ENCODE results near the gene CHAMP1. TPM values are rescaled to one million over a fixed set of nuclear protein-coding genes. Genes with fewer than 3 reads are reported as not detected.

Gene CHAMP1
- total and polyA plus RNA-seq, 2 of the 4 experiments (the other 2 are of a cell fraction), result 13.3 to 32.7 TPM

DNA sequence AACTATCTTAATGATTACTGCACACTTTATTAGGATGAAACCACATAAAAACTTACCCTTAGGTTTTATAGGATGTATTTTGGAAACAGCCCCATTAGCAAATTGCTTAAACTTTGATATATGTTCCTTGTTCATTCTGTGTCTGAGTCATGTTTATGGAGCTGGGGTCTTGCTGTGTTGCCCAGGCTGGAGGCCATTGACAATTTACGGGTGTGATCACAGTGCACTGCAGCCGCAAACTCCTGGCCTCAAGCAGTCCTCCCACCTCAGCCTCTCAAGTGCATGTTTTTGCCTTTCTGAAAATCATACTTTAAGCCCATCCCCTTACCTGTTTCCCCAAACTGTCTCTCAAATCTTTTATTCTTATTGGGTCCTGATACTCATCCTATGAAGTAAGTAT, 5.2 kb upstream of the CHAMP1 start:
- intact Hi-C loops (cut with micrococcal nuclease) (no loop called here), in situ Hi-C loops (cut with MboI; ENCODE audit: low sequenced_read_pairs) (no loop called here), dilution Hi-C loops (cut with HindIII; ENCODE audit: low sequenced_read_pairs, unreplicated experiment) (no loop called here)
- Histone ChIP-seq H3K23ac (ENCODE audit: low read depth, low read length) (no peak overlapping the region), H2AFZ (replicated peaks; ENCODE audit: low read length, poor library complexity) (no peak overlapping the region), H3K27ac (ENCODE audit: insufficient read depth, low read length) (no peak overlapping the region), H3K4me2 (ENCODE audit: low read depth, low read length) (no peak overlapping the region), H3K4me1 (ENCODE audit: control insufficient read depth, insufficient read depth, low read length) (peaks cover 10% of the 10 kb centered on the region), H3K9me3 (ENCODE audit: control insufficient read depth, insufficient read depth, low read length) (no peaks in the 10 kb centered on the region), H3K56ac (ENCODE audit: extremely low read depth, insufficient read depth, low read length) (no peak overlapping the region), H3K18ac (ENCODE audit: low read depth, low read length) (no peak overlapping the region), H3K9me1 (ENCODE audit: insufficient read depth, low read length) (peaks cover 3% of the 10 kb centered on the region; the same call in 1 of the 2 replicates), H2BK120ac (ENCODE audit: low read depth, low read length) (no peak overlapping the region), H3K9ac (ENCODE audit: low read depth, low read length) (no peak overlapping the region), H3K14ac (replicated peaks; ENCODE audit: low read depth, low read length) (no peak overlapping the region), H4K8ac (ENCODE audit: low read depth in 2 of 2, low read length in 2 of 2) (no peak overlapping the region), H2BK5ac (ENCODE audit: low read depth, low read length, poor library complexity, severe bottlenecking) (no peak overlapping the region), H2AK9ac (replicated peaks; ENCODE audit: low read depth, low read length, poor library complexity) (no peak overlapping the region), H3K79me1 (ENCODE audit: low read depth in 1 of 2, low read length in 2 of 2) (peaks cover 0 to 2% of the 10 kb centered on the region in 2 experiments; a peak in 2 of 4 replicates), H4K91ac (ENCODE audit: insufficient read depth, low read depth, low read length) (no peak overlapping the region), H3K36me3 (ENCODE audit: control insufficient read depth, insufficient read depth, low read length) (peaks cover 12% of the 10 kb centered on the region), H3K4me3 (ENCODE audit: insufficient read depth, low read depth, low read length) (no peak overlapping the region), H3K27me3 (ENCODE audit: control insufficient read depth, insufficient read depth, low read length) (no peaks in the 10 kb centered on the region), H2AK5ac (ENCODE audit: low read depth, low read length) (no peak overlapping the region), H4K5ac (ENCODE audit: low read depth, low read length) (no peak overlapping the region), H2BK15ac (ENCODE audit: low read depth, low read length) (no peak overlapping the region), H2BK20ac (ENCODE audit: low read depth, low read length) (no peak overlapping the region), H3K4ac (ENCODE audit: low read depth, low read length) (no peak overlapping the region), H4K20me1 (ENCODE audit: insufficient read depth, low read length) (no peaks in the 10 kb centered on the region)
- TF ChIP-seq, protein P1, sequence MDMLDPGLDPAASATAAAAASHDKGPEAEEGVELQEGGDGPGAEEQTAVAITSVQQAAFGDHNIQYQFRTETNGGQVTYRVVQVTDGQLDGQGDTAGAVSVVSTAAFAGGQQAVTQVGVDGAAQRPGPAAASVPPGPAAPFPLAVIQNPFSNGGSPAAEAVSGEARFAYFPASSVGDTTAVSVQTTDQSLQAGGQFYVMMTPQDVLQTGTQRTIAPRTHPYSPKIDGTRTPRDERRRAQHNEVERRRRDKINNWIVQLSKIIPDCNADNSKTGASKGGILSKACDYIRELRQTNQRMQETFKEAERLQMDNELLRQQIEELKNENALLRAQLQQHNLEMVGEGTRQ (IDR thresholded peaks at IDR 0.05; ENCODE audit: low read depth, low read length), result no peak
- TF ChIP-seq BHLHE40 (IDR thresholded peaks at IDR 0.05; ENCODE audit: low read depth, low read length) (no peak), RFX5 (IDR thresholded peaks at IDR 0.05; ENCODE audit: low read depth, low read length) (no peak), MAZ (IDR thresholded peaks at IDR 0.05; ENCODE audit: borderline replicate concordance, low read depth, low read length) (no peak), CHD1 (IDR thresholded peaks at IDR 0.05; ENCODE audit: low read depth, low read length) (no peak), RAD21 (IDR thresholded peaks at IDR 0.05; ENCODE audit: low read length) (no peak), MXI1 (IDR thresholded peaks at IDR 0.05; ENCODE audit: borderline replicate concordance, low read depth, low read length) (no peak)
- TF ChIP-seq, protein P2, sequence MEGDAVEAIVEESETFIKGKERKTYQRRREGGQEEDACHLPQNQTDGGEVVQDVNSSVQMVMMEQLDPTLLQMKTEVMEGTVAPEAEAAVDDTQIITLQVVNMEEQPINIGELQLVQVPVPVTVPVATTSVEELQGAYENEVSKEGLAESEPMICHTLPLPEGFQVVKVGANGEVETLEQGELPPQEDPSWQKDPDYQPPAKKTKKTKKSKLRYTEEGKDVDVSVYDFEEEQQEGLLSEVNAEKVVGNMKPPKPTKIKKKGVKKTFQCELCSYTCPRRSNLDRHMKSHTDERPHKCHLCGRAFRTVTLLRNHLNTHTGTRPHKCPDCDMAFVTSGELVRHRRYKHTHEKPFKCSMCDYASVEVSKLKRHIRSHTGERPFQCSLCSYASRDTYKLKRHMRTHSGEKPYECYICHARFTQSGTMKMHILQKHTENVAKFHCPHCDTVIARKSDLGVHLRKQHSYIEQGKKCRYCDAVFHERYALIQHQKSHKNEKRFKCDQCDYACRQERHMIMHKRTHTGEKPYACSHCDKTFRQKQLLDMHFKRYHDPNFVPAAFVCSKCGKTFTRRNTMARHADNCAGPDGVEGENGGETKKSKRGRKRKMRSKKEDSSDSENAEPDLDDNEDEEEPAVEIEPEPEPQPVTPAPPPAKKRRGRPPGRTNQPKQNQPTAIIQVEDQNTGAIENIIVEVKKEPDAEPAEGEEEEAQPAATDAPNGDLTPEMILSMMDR (conservative IDR thresholded peaks at IDR 0.05; ENCODE audit: low read depth, low read length), result no peak
- ATAC-seq (ENCODE audit: low read depth) (no peak), DNase-seq (no peak)
- CTCF ChIA-PET, result no interaction called here
- POLR2A ChIA-PET (ENCODE audit: unreplicated experiment), result no interaction called here
- BruUV-seq (replicated peaks), result no TSS peak
- 100% methylated on average over 2 of the region's 2 CpGs; no CpG with 5 or more reads in 1 of the 2 experiments for WGBS, 2 experiments (ENCODE audit: extremely low coverage in 2 of 2, insufficient read length in 1 of 2)

Measured in IMR-90 (cell line).